Brain microvascular endothelial cell (primary cell): ENCODE measurements around the gene COQ4.

ENCODE experiments used
- DNase-seq: peaks from one replicate; pipeline ENCODE4 v3.0.0-alpha.2; 2020
- H3K27ac ChIP-seq: fragments of 250-450 bp; sonication (Bioruptor Pico); 2 replicates; pipeline ENCODE4 v1.5.1; 2020; ENCODE audit warnings: mild to moderate bottlenecking, moderate library complexity
- H3K27me3 ChIP-seq: fragments of 250-450 bp; sonication (Bioruptor Pico); replicated peaks from 2 replicates; pipeline ENCODE4 v1.5.1; 2020; ENCODE audit warnings: mild to moderate bottlenecking
- H3K36me3 ChIP-seq: fragments of 250-450 bp; sonication (Bioruptor Pico); replicated peaks from 2 replicates; pipeline ENCODE4 v1.5.1; 2020; ENCODE audit warnings: mild to moderate bottlenecking
- H3K4me3 ChIP-seq: 2 replicates; pipeline ENCODE4 v1.5.1; 2011; ENCODE audit warnings: low read depth, mild to moderate bottlenecking, control low read depth, low read length, moderate library complexity
- in situ Hi-C: cut with HindIII; loops from 2 replicates; pipeline ENCODE4 v1.10.0; 2017; ENCODE audit warnings: low sequenced_read_pairs, low pct_ligation_motif_present
- TF ChIP-seq, protein P1 (sequence below): IDR thresholded peaks from 2 replicates; pipeline ENCODE4 v1.5.1; 2011; ENCODE audit warnings: low read depth, mild to moderate bottlenecking, moderate library complexity, low read length, control low read depth, inconsistent platforms; ENCODE audit errors: missing control alignments

Gene COQ4

DNA sequence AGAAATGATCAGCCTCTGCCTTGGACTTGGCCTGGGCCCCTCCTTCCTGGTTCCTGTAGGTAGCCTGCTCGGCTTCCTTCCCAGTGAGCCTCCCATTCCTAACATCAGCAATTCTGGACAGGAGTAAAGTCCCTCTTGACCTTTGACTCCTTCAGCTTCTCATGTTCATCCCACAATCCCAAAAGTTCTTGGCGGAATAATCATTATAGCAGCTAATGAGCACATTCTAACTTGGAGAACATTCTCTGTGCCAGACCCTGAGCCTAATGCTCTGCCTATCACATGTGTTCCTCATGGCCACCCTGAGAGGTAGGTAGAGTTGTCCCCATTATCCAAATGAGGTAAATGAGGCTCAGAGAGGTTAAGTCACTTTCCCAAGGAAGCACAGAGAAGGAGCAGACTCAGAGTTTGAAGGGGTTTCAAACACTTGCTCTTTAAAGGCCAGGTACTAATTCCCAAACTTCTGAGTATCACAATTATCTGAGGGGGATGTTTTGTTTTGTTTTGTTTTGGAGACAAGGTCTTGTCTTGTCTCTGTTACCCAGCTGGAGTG, 25.3 kb upstream of the COQ4 start:
- H3K4me3 ChIP-seq, result no peak overlapping the region
- TF ChIP-seq, protein P1, sequence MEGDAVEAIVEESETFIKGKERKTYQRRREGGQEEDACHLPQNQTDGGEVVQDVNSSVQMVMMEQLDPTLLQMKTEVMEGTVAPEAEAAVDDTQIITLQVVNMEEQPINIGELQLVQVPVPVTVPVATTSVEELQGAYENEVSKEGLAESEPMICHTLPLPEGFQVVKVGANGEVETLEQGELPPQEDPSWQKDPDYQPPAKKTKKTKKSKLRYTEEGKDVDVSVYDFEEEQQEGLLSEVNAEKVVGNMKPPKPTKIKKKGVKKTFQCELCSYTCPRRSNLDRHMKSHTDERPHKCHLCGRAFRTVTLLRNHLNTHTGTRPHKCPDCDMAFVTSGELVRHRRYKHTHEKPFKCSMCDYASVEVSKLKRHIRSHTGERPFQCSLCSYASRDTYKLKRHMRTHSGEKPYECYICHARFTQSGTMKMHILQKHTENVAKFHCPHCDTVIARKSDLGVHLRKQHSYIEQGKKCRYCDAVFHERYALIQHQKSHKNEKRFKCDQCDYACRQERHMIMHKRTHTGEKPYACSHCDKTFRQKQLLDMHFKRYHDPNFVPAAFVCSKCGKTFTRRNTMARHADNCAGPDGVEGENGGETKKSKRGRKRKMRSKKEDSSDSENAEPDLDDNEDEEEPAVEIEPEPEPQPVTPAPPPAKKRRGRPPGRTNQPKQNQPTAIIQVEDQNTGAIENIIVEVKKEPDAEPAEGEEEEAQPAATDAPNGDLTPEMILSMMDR, result no peak
- no peak overlapping the region for H3K27ac ChIP-seq
- no peaks in the 10 kb centered on the region for H3K36me3 ChIP-seq
- in situ Hi-C loops, result no loop called here
- H3K27me3 ChIP-seq, result no peaks in the 10 kb centered on the region
- DNase-seq, result no peak

DNA sequence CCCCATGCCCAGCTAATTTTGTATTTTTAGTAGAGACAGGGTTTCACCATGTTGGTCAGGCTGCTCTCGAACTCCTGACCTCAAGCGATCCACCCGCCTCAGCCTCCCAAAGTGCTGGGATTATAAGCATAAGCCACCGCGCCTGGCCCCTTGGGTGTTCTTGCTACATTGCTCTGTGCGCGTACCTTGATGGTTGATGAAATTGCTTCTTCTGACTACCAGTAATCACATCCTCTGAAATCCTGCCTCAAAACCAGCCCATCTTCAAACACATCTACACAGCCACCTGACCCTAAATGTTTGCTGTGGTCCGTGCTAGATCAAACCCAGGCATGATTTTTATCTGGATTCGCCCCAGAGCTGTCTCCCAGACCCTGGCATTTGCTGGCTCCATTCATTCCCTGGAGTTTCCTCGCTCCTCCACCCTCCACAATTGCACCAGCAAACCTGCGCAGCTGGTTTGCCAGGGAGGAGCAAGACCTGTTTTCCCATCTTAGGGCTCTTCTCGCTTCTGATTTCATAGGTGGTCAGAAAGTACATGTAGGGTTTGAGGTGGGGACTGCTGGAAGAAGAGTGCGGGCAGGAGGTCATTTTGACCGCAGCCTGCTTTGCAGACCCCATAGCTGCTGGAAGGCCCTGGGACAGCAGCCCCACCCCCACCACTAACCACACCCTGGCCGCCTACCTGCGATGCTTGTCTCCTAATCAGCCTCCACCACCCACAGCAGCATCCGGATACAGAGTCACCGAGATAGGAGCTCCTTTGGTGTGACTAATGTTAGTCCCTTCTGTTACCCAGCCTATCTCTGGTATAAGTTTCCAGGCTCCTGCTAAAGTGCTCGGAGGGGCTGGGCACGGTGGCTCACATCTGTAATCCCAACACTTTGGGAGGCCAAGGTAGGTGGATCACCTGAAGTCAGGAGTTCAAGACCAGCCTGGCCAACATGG, 23.8 kb upstream of the COQ4 start:
- Histone ChIP-seq H3K27me3 (no peaks in the 10 kb centered on the region), H3K36me3 (no peaks in the 10 kb centered on the region), H3K27ac (no peak overlapping the region), H3K4me3 (no peak overlapping the region)
- TF ChIP-seq, protein P1, result no peak
- in situ Hi-C loops, result no loop called here
- no peak for DNase-seq

DNA sequence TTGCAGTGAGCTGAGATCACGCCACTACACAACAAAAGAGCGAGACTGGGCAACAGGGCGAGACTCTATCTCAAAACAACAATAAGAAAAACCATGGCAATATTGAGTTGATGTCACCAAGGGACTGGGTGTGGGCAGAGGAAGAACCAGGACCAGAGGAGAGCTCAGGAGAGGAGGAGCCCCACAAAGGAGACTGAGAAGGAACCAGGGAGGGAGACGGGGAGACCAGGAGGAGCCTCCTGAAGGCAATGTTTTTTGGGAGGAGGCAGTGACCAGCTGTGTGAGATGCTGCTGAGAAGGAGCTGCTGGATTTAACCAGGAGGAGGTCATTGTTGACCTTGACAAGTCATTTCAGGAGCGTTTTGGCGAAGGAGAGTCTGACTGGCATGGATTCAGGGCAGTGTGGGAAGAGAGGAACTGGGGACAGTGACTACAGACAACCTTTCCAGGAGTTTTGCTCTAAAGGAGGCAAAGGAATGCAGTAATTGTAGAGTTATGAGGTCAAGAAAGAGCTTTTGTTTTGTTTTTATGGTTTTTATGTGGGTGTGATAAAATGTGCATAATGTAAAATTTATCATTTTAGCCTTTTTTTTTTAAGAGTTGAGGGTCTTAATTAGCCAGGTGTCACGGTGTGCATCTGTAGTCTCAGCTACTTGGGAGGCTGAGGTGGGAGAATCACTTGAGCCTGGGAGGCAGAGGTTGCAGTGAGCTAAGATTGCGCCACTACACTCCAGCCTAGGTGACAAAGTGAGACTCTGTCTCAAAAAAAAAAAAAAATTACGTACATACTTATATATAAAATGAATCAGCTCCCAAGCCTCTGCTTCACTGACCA, 18.3 kb upstream of the COQ4 start:
- in situ Hi-C loops, result no loop called here
- DNase-seq, result no peak
- peaks cover 10% of the 10 kb centered on the region for H3K36me3 ChIP-seq

DNA sequence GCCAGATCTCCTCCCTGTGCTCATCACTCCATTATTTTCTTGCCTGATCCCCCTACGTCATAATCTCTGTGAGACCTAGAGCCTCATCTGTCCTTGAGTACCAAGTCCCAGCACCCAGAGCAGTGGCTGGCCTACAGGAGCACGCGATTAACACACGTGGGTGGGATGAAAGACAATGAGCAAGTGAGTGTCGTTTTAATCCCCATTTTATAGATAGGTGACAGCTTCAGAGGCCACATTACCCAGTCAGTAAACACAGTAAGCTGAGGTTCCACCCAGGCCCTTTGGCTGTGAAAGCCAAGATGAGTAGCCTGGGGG, 17.7 kb upstream of the COQ4 start:
- Histone ChIP-seq H3K36me3 (peaks cover 16% of the 10 kb centered on the region), H3K27me3 (no peaks in the 10 kb centered on the region), H3K27ac (peak overlapping the region; percentile 3), H3K4me3 (no peak overlapping the region)
- TF ChIP-seq, protein P1, result no peak
- peak; percentile 36 for DNase-seq
- in situ Hi-C loops, result no loop called here

More for the DNA sequence above, 18.3 kb upstream of the COQ4 start:
- H3K4me3 ChIP-seq, result no peak overlapping the region
- TF ChIP-seq, protein P1, result no peak
- H3K27me3 ChIP-seq, result no peaks in the 10 kb centered on the region
- H3K27ac ChIP-seq, result peak overlapping the region; percentile 15

DNA sequence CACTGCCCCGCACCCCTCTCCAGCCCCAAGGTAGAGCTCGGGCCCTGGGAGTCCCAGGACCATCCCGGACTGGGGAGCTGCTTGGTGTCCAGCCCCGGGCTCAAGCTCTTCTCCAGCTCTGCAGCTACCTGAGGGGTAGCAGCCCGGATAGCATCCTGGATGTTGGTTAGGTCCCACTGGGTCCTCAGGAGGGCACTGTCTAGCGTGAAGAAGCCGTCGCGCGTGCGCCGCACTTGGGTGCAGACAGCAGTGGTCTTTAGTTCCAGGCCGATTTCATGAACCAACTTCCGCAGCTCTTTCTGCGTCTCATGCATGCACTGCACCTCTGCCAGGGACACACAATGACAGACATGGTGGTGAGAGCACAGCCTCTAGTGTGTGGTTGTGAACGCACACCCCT, 13.1 kb upstream of the COQ4 start:
- DNase-seq, result no peak
- no peak overlapping the region for H3K27ac ChIP-seq
- H3K36me3 ChIP-seq, result peaks cover 41% of the 10 kb centered on the region
- H3K27me3 ChIP-seq, result no peaks in the 10 kb centered on the region
- in situ Hi-C loops, result no loop called here
- no peak overlapping the region for H3K4me3 ChIP-seq
- TF ChIP-seq, protein P1, result no peak
